ENCODE results near the gene OR7G3. TPM values are rescaled to one million over a fixed set of nuclear protein-coding genes. Genes with fewer than 3 reads are reported as not detected.

The OR7G3 gene
- total and polyA plus RNA-seq, 2 donors (not counting 3 experiments of a cell fraction or from before 2014, with no cell fraction given): not detected

DNA sequence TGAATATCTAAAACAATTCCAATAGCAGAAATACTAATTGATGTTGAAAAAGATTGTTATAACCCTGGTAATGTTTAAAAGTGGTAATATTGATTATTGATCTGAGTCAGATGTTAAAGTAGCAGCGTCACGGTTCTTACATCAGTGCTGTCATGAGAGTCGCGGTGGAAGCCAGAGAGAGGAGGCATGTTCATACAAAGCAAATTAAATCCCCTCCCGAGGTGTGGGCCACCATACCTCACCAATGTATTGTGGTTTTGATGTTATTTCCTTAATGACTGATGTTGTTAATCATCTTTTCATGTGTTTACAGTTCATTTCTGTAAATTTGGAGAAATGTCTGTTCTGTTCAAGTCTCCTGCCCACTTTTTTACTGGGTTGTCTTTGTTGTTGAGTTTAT, 24.6 kb upstream of the OR7G3 start:
- dilution Hi-C loops (cut with MboI; ENCODE audit: extremely low pct_ligation_motif_present, low sequenced_read_pairs): no loop called here
- no TSS peak for BruUV-seq (replicated peaks)
- Histone ChIP-seq H3K27me3 (ENCODE audit: control insufficient read depth in 2 of 2, insufficient read depth in 2 of 2, low read length in 2 of 2) (no peaks in the 10 kb centered on the region), H3K27ac (ENCODE audit: insufficient read depth, low read depth, low read length) (no peak overlapping the region), H3K9ac (replicated peaks; ENCODE audit: extremely low read depth, insufficient read depth, low read length) (no peak overlapping the region), H3K4me3 (replicated peaks in 1 of 3; ENCODE audit: insufficient read depth in 1 of 3, low read depth in 1 of 3, low read length in 3 of 3) (no peak overlapping the region), H3K36me3 (ENCODE audit: control insufficient read depth in 2 of 2, extremely low read depth in 1 of 2, insufficient read depth in 2 of 2, low read length in 2 of 2) (peaks cover 7 to 12% of the 10 kb centered on the region in 2 experiments), H4K20me1 (replicated peaks; ENCODE audit: control insufficient read depth, extremely low read depth, insufficient read depth, low read length) (no peaks in the 10 kb centered on the region), H2AFZ (ENCODE audit: low read depth, low read length) (no peak overlapping the region), H3K9me1 (replicated peaks; ENCODE audit: control insufficient read depth, extremely low read depth, insufficient read depth, low read length) (no peaks in the 10 kb centered on the region), H3K4me1 (ENCODE audit: control insufficient read depth, extremely low read depth, insufficient read depth, low read length) (no peaks in the 10 kb centered on the region), H3K9me3 (replicated peaks; ENCODE audit: control insufficient read depth, insufficient read depth, low read length) (no peaks in the 10 kb centered on the region), H3K79me2 (ENCODE audit: control insufficient read depth, insufficient read depth, low read length) (peaks cover 92% of the 10 kb centered on the region), H3K4me2 (ENCODE audit: insufficient read depth, low read length) (no peak overlapping the region)
- TF ChIP-seq POLR2A (IDR thresholded peaks at IDR 0.05; ENCODE audit: low read depth, low read length): no peak
- no peak for TF ChIP-seq POLR2AphosphoS5 (IDR thresholded peaks at IDR 0.05; ENCODE audit: insufficient read depth, low read depth, low read length)
- TF ChIP-seq GATA2 (IDR thresholded peaks at IDR 0.05; ENCODE audit: insufficient read depth, insufficient read length, low read depth, low read length): no peak
- TF ChIP-seq, protein P1, sequence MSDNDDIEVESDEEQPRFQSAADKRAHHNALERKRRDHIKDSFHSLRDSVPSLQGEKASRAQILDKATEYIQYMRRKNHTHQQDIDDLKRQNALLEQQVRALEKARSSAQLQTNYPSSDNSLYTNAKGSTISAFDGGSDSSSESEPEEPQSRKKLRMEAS (IDR thresholded peaks at IDR 0.05; ENCODE audit: insufficient read depth, insufficient read length): no peak
- no peak for TF ChIP-seq FOS (IDR thresholded peaks at IDR 0.05; ENCODE audit: borderline replicate concordance, insufficient read depth, low read length)
- no peak for TF ChIP-seq JUN (IDR thresholded peaks at IDR 0.05; ENCODE audit: borderline replicate concordance, insufficient read depth, insufficient read length, low read depth)
- TF ChIP-seq, protein P2, sequence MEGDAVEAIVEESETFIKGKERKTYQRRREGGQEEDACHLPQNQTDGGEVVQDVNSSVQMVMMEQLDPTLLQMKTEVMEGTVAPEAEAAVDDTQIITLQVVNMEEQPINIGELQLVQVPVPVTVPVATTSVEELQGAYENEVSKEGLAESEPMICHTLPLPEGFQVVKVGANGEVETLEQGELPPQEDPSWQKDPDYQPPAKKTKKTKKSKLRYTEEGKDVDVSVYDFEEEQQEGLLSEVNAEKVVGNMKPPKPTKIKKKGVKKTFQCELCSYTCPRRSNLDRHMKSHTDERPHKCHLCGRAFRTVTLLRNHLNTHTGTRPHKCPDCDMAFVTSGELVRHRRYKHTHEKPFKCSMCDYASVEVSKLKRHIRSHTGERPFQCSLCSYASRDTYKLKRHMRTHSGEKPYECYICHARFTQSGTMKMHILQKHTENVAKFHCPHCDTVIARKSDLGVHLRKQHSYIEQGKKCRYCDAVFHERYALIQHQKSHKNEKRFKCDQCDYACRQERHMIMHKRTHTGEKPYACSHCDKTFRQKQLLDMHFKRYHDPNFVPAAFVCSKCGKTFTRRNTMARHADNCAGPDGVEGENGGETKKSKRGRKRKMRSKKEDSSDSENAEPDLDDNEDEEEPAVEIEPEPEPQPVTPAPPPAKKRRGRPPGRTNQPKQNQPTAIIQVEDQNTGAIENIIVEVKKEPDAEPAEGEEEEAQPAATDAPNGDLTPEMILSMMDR (IDR thresholded peaks at IDR 0.05; ENCODE audit: extremely low read depth in 1 of 2, insufficient read depth in 1 of 2, low read depth in 1 of 2, low read length in 2 of 2): no peak
- no peak for TF ChIP-seq MYC (IDR thresholded peaks at IDR 0.05; ENCODE audit: low read depth, low read length)
- TF ChIP-seq EZH2 (IDR thresholded peaks at IDR 0.05; ENCODE audit: borderline replicate concordance, low read depth, low read length, severe bottlenecking): no peak
- intact Hi-C loops (cut with micrococcal nuclease): no loop called here
- DNase-seq (ENCODE audit: low read depth, low spot score) (no peak), FAIRE-seq (no peak)
- ChIA-PET POLR2A (no interaction called here), CTCF (no interaction called here)

Data from endothelial cell of umbilical vein (primary cell).